ENCODE data around the gene AOC3.
"Not testable (repeated sequence)": the region's sequence is repeated elsewhere in the genome, so short reads cannot be mapped to it uniquely, and the experiment has no call there.

Gene AOC3

GRCh38 chr17:42866216-42866615, 15.2 kb downstream of the AOC3 start:
- in situ Hi-C loops (cut with MboI; ENCODE audit: low sequenced_read_pairs), result no loop called here

GRCh38 chr17:42866631-42867575, 15.9 kb downstream of the AOC3 start:
- in situ Hi-C loops (cut with MboI; ENCODE audit: low sequenced_read_pairs), result no loop called here

- in situ Hi-C loops (cut with MboI; ENCODE audit: low sequenced_read_pairs), result not testable (repeated sequence)
Observed at GRCh38 chr17:42867694-42868261, 16.8 kb downstream of the AOC3 start.

- in situ Hi-C loops (cut with MboI; ENCODE audit: low sequenced_read_pairs), result no loop called here
Observed at GRCh38 chr17:42868338-42868737, 17.3 kb downstream of the AOC3 start.

- in situ Hi-C loops (cut with MboI; ENCODE audit: low sequenced_read_pairs), result no loop called here
Observed at GRCh38 chr17:42871647-42872046, 20.6 kb downstream of the AOC3 start.

- in situ Hi-C loops (cut with MboI; ENCODE audit: low sequenced_read_pairs), result no loop called here
Observed at GRCh38 chr17:42872251-42872965, 21.4 kb downstream of the AOC3 start.

GRCh38 chr17:42873315-42873714, 22.3 kb downstream of the AOC3 start:
- in situ Hi-C loops (cut with MboI; ENCODE audit: low sequenced_read_pairs), result no loop called here

- in situ Hi-C loops (cut with MboI; ENCODE audit: low sequenced_read_pairs), result not testable (repeated sequence)
Observed at GRCh38 chr17:42873932-42874695, 23.1 kb downstream of the AOC3 start.

- in situ Hi-C loops (cut with MboI; ENCODE audit: low sequenced_read_pairs), result no loop called here
Observed at GRCh38 chr17:42877037-42877436, 26.0 kb downstream of the AOC3 start.

- in situ Hi-C loops (cut with MboI; ENCODE audit: low sequenced_read_pairs), result no loop called here
Observed at GRCh38 chr17:42878123-42878880, 27.3 kb downstream of the AOC3 start.

GRCh38 chr17:42878924-42879595, 28.1 kb downstream of the AOC3 start:
- in situ Hi-C loops (cut with MboI; ENCODE audit: low sequenced_read_pairs), result no loop called here

GRCh38 chr17:42879596-42879985, 28.6 kb downstream of the AOC3 start:
- in situ Hi-C loops (cut with MboI; ENCODE audit: low sequenced_read_pairs), result no loop called here

GRCh38 chr17:42880776-42881310, 29.8 kb downstream of the AOC3 start:
- in situ Hi-C loops (cut with MboI; ENCODE audit: low sequenced_read_pairs), result no loop called here

GRCh38 chr17:42881706-42882105, 30.7 kb downstream of the AOC3 start:
- in situ Hi-C loops (cut with MboI; ENCODE audit: low sequenced_read_pairs), result not testable (repeated sequence)

- in situ Hi-C loops (cut with MboI; ENCODE audit: low sequenced_read_pairs), result no loop called here
Observed at GRCh38 chr17:42882166-42882565, 31.2 kb downstream of the AOC3 start.

- in situ Hi-C loops (cut with MboI; ENCODE audit: low sequenced_read_pairs), result no loop called here
Observed at GRCh38 chr17:42883802-42884558, 33.0 kb downstream of the AOC3 start.

GRCh38 chr17:42885806-42886205, 34.8 kb downstream of the AOC3 start:
- in situ Hi-C loops (cut with MboI; ENCODE audit: low sequenced_read_pairs), result not testable (repeated sequence)

GRCh38 chr17:42886283-42887176, 35.5 kb downstream of the AOC3 start:
- in situ Hi-C loops (cut with MboI; ENCODE audit: low sequenced_read_pairs), result no loop called here
